ENCODE results near the gene FAM171A2. TPM values are rescaled to one million over a fixed set of nuclear protein-coding genes. Genes with fewer than 3 reads are reported as not detected.
A peak's percentile ranks its signal among the peaks of the same experiment; 100 is the strongest.

FAM171A2 gene
- total and polyA plus RNA-seq, 2 of the 8 experiments (the other 6 are each of a cell fraction or from before 2014, with no cell fraction given) = 21.9 to 24.1 TPM

DNA sequence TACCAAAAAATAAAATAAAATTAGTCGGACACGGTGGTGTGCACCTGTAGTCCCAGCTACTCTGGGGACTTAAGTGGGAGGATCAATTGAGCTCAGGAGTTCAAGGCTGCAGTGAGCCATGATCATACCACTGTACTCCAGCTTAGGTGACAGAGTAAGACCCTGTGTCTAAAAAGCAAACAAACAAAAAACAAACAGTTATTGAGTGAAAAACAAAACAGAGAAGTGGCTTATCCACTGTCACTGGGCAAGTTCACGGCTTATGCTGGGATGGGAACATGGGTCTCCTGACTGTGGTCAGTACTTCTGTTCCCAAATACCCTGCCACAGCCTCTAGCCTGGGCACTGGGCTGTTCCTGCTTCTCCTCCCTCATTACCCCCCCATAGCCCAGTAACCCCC lies 28.1 kb downstream of the FAM171A2 start:
- Histone ChIP-seq H3K9me3 (ENCODE audit: insufficient read depth in 2 of 2, low read depth in 1 of 2, low read length in 1 of 2) (no peaks in the 10 kb centered on the region), H2BK120ac (replicated peaks; ENCODE audit: low read depth, low read length) (no peak overlapping the region), H2BK20ac (ENCODE audit: low read length) (no peak overlapping the region), H3K23me2 (ENCODE audit: low read depth, low read length) (no peaks in the 10 kb centered on the region), H3K4me1 (replicated peaks in 1 of 4; ENCODE audit: control insufficient read depth in 3 of 4, insufficient read depth in 4 of 4, low read length in 3 of 4) (peaks cover 0 to 2% (median 2%) of the 10 kb centered on the region in 4 experiments; a peak in 5 of 7 replicates), H2BK5ac (ENCODE audit: low read depth, low read length) (no peak overlapping the region), H4K5ac (ENCODE audit: insufficient read length, low read depth, low read length) (no peak overlapping the region), H4K20me1 (replicated peaks in 1 of 2; ENCODE audit: control insufficient read depth in 1 of 2, insufficient read depth in 2 of 2, low read length in 2 of 2) (no peaks in the 10 kb centered on the region), H2AFZ (ENCODE audit: low read length) (no peak overlapping the region), H4K8ac (ENCODE audit: extremely low read depth, insufficient read depth, low read length) (peak overlapping the region; percentile 46; the same call in 1 of the 2 replicates), H2AK5ac (ENCODE audit: low read depth, low read length) (no peak overlapping the region), H2BK12ac (ENCODE audit: low read depth, low read length) (no peak overlapping the region), H3K4me3 (ENCODE audit: extremely low read depth in 1 of 4, insufficient read depth in 2 of 4, low read depth in 3 of 4, low read length in 4 of 4) (no peak overlapping the region), H3K27ac (ENCODE audit: low read depth, low read length) (no peak overlapping the region), H3K14ac (ENCODE audit: insufficient read length) (no peak overlapping the region), H3K18ac (ENCODE audit: extremely low read depth, low read length) (no peak overlapping the region), H3K36me3 (ENCODE audit: control insufficient read depth in 2 of 4, insufficient read depth in 4 of 4, low read length in 3 of 4) (no peaks in the 10 kb centered on the region), H3K23ac (ENCODE audit: insufficient read length) (no peak overlapping the region), H4K91ac (replicated peaks; ENCODE audit: insufficient read length, low read length) (no peak overlapping the region), H3K4ac (replicated peaks; ENCODE audit: insufficient read length, low read depth, low read length) (no peak overlapping the region), H3K4me2 (ENCODE audit: insufficient read depth in 1 of 2, low read depth in 2 of 2, low read length in 2 of 2) (no peak overlapping the region), H3K56ac (replicated peaks; ENCODE audit: insufficient read length, low read depth, low read length) (no peak overlapping the region), H3K79me1 (ENCODE audit: low read depth, low read length) (no peaks in the 10 kb centered on the region), H3K27me3 (replicated peaks in 1 of 4; ENCODE audit: control insufficient read depth in 3 of 4, extremely low read depth in 1 of 4, insufficient read depth in 3 of 4, low read length in 3 of 4) (peaks cover 0 to 2% (median under 1%) of the 10 kb centered on the region in 4 experiments; a peak in 1 of 7 replicates), H3K79me2 (ENCODE audit: control insufficient read depth in 1 of 2, insufficient read depth in 2 of 2, low read length in 2 of 2) (no peaks in the 10 kb centered on the region), H3K9ac (replicated peaks in 1 of 4; ENCODE audit: extremely low read depth in 1 of 4, low read depth in 3 of 4, low read length in 3 of 4) (no peak overlapping the region), H2BK15ac (ENCODE audit: low read length) (no peak overlapping the region)
- no peak for TF ChIP-seq EGR1 (IDR thresholded peaks at IDR 0.05; ENCODE audit: borderline replicate concordance, low read depth, low read length)
- no peak for TF ChIP-seq GTF2F1 (IDR thresholded peaks at IDR 0.05; ENCODE audit: borderline replicate concordance, low read depth, low read length)
- no peak for TF ChIP-seq KDM1A (IDR thresholded peaks at IDR 0.05; ENCODE audit: borderline replicate concordance, low read length)
- no peak for TF ChIP-seq CHD1 (IDR thresholded peaks at IDR 0.05; ENCODE audit: low read depth, low read length)
- no peak for TF ChIP-seq CEBPB (IDR thresholded peaks at IDR 0.05; ENCODE audit: low read depth, low read length)
- 85% methylated on average over 3 of the region's 3 CpGs; no CpG with 5 or more reads in 1 of the 2 experiments for WGBS, 2 experiments (ENCODE audit: extremely low coverage in 1 of 2, insufficient coverage in 1 of 2, insufficient read length in 1 of 2, insufficient replicate concordance in 2 of 2, low coverage in 1 of 2, low lambda C conversion rate in 2 of 2, missing lambda C conversion rate in 1 of 2)
- no peak for DNase-seq (ENCODE audit: low read depth in 1 of 2, low spot score in 2 of 2)
- ChIA-PET CTCF (ENCODE audit: partially characterized antibody) (interaction anchor here (0.6 to 11.0 kb wide), 9 partner anchors 9 to 213 kb away, joined by 3 to 158 read pairs (median 7); partner anchors contain the start of gene GRN), POLR2A (ENCODE audit: partially characterized antibody) (interaction anchor here (1.0 to 2.1 kb wide), 2 partner anchors 18 to 21 kb away, joined by 3 to 5 read pairs; no protein-coding TSS in a partner anchor)
- no peak for FAIRE-seq

Data from H1 (cell line).